HG03460 (cell line): Measurements from ENCODE around the gene MAP3K4.
A peak's percentile ranks its signal among the peaks of the same experiment; 100 is the strongest.

Experiments used
- ATAC-seq: cut with Tn5 transposase; IDR thresholded peaks from one replicate; pipeline ENCODE4 v1.9.1; 2021; ENCODE audit not compliant: unreplicated experiment

Gene MAP3K4

DNA sequence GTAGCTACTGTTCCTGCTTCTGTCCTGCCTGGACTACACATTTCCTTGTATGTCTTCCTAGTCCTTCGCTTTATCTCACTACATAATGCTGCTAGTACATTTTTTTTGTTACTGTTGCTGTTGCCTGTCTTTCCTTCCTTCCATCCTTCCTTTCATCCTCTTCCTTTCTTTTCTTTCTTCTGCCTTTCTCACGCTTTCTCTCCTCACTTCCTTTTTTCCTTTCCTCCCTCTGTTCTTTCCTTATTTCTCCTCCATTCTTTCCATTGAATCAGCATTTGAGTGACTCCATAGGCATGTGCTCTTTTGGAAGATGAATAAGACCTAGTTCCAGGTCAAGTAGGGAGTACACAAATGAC, 46.3 kb downstream of the MAP3K4 start:
- no peak for ATAC-seq

DNA sequence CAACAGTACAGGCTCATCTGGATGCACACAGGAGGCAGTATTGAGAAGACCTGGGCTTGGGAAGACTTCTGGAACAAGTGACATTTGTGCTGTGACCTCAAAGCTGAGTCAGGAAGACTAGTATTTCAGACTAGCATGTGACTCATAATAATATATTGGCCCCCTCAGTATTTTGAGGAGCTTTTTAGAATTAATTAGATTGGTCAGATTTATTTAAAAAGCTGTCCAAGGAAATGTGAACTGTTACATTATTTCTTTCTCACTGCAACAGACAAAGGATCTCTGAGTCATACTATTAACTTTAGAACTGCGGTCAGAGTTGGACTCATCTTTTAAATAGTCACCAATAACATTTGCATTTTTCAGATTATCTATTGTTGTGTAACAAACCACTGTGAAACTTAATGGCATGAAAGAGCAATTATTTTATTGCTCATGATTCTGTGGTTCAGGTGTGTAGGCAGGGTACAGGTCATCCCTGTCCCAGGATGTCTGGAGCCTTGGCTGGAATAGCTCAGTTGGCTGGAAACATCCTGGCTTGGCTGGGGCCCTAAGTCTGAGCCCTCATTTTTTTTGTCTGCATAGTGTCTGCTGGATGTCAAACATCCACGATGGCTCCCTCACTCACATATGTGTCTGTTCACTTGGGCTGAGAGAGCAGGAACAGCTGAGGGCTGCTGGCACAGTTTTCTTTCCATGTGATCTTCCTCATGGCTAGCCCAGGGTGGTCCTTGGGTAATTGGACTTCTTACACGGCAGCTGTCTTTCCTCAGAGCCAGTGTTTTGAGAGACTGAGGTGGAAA, 46.9 kb downstream of the MAP3K4 start:
- peak; percentile 91 for ATAC-seq

DNA sequence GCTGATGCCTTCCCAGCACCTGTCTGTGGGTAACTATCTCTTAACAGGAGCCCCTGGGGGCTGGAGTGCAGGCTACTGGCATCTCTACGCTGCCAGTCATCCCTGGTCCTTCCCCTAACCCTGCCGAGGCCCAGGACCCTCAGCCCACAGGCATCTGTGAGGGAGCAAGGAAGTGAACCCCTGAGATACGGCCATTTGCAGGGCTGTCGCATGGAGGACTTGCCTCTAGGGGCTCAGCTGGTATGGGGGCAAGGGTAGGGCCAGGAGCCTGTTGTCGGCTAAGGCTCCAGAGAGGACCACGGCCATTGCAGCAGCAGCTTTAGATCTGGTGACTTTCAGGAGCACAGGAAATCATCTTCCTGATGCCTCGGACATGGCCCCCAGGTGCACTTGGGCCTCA, 49.7 kb downstream of the MAP3K4 start:
- no peak for ATAC-seq

DNA sequence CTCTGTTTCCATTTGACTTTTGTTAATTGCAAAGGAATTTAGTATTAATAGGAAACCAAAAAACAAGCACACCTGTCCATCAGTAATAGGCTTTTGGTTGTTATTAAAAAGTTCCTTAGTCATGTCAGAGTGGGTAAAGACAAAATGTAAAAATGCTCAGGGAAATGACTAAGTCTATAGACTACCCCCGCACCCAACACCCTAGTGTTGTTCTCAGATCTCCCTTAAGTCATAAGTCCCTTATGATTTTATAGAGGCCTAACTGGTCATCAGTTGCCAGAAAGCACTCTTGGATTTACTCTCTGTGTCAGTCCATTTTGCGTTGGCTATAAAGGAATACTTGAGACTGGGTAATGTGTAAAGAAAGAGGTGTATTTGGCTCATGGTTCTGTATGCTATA, 52.8 kb downstream of the MAP3K4 start:
- ATAC-seq: no peak

DNA sequence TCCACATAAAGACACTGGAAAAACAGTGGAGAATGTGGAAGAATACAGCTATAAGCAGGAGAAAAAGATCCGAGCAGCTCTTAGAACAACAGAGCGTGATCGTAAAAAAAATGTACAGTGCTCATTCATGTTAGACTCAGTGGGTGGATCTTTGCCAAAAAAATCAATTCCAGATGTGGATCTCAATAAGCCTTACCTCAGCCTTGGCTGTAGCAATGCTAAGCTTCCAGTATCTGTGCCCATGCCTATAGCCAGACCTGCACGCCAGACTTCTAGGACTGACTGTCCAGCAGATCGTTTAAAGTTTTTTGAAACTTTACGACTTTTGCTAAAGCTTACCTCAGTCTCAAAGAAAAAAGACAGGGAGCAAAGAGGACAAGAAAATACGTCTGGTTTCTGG, 57.1 kb downstream of the MAP3K4 start:
- no peak for ATAC-seq

DNA sequence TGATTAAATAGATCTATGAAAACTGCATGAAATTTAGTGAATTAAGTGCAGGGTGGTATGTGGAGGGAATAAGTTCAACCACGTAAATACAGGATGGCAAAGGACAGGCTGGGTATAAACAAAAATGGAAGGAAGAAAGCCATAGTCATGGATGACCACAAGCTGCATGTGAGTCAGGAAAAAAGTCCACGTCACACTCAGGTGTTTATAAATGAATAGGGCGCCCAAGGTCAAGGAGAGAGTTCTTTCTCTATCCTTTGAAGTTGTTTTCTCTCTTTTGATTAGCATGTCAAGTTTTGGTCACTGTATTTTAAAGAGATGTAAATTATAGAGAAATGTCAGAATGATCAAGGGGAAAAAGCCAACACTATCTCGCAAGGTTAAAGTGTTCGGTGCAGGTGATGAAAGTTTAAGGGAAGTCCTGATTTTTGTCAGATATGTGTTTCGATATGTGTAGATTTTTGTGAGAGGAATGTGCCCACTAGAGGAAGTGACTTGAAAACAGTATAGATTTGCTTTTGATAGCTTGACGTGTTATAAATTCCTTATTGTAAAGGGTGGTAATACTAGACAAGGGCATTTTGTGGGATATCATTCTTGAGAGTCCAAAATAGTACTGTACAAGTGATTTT, 58.7 kb downstream of the MAP3K4 start:
- ATAC-seq: no peak

DNA sequence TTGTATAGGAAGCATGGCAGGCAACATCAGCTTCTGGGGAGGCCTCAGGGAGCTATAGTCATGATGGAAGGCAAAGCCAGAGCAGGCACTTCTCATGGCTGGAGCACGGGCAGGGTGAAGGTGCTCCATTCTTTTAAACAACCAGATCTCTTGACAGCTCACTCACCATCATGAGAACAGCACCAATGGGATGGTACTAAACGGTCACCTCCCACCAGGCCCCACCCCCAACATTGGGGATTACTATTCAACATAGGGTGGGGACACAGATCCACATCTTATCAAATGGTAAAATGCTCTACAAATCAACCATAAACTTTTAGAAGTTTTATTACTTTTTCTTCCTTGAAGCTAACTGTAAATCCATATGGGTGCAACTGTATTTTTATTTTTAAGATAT, 61.5 kb downstream of the MAP3K4 start:
- no peak for ATAC-seq

DNA sequence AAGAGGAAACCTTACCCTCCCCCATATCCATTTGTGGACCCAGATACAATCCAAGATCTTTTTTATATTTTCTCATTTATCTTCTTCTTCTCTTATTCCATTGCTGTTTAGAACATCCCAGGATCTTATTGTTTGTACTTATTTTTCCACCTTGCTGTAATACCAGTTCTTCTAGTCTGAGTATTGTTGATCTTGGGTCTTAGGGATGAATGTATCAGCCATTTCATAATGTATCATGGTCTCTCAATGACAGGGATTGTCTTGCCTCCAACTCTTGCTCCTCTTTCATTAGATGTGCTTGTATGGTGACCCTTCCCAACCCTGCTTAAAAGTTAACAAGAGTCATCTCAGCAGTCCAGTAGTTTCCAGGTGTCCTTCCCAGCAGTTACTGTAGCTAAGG, 63.3 kb downstream of the MAP3K4 start:
- no peak for ATAC-seq

DNA sequence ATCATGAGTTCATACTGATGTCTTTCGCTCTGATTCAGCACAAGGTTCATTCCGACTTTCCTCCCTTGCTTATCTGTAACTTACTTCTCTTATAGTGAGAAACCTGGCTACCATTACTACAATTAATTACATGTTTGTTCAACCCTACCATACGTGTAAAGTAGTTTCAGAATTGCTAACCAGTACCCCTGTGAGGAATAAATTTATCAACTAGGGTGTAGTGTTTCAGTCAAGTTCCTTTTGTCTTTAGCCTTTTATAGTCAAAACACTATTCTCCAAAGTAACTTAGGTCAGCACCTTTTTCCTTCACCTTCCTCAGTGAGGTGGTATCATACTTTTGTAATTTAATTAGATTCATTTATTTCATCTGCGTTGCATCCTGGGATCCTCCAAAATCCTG, 64.9 kb downstream of the MAP3K4 start:
- no peak for ATAC-seq

DNA sequence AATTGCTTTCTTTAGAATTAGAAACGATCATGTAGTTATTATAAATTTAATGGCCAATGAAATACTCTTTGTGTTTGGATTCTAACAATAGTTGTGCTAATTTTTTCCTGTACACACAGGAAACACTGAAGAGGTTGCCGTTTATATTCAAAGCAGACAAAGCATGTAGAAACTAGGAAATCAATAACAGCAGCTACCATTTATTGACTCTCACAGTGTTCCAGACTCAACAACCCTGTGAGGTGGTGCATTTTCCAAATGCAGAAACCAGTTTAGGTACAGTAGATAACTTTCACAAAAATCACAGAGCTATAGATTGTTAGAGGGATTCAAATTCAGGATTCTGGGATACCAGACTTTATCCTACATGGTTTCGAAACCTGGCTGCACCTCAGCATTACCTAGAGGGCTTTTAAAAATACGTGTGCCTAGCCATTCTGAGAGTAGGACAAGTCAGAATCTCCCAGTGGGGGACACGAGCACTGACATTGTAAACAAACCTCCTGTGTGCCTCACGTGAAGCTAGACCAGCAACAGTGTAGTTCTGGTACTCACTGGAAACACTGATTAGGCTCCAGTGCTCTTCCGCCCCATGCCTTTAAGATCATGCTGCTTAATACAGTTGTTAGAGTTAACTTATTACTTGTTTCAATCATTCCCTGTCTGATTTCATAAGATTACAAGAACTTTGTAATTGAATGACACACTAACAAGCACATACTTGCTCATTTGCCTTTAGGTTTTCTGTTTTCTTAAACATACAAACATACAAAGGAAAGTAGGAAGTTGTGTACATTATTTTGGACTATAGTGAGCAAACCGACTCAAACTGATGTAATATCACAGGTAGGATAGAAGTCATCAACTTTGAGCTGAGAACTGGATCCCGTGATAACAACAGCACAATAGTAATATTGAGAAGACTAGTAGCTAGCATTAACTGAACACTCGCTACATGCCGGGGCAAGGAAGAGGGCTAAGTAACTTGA, 65.8 kb downstream of the MAP3K4 start:
- ATAC-seq: no peak

DNA sequence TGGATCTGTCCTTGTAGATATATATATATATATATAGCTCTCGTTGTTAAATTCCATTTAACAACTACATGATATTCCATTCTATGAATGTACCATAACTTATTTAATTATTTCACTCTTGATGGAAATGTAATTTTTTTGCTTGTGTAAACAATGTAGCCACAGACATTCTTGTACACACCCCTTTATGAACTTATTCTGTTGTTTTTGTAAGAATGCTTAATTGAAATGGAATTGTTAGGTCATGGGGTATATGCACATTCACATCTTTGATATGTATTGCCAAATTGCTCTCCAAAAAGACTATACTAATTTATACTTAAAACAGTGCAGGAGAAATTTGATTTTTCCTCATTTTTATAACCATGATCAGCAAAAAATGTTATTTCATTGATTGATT, 67.2 kb downstream of the MAP3K4 start:
- ATAC-seq: no peak

DNA sequence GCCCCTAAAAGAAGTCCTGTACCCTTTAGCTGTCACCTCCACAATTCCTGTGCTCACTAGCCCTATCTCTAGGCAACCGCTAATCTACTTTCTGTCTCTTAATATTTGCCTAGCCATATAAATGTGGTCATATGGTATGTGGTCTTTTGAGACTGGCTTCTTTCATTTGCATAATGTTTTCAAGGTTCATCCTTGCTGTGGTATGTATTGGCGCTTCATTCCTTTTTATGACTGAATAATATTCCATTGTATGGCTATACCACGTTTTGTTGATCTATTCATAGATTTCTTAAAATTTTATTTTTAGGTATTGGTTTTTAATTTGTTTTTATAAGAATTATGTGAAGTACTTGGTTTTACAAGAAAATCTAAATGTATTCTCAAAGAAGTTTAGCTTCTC, 70.0 kb downstream of the MAP3K4 start:
- ATAC-seq: no peak

DNA sequence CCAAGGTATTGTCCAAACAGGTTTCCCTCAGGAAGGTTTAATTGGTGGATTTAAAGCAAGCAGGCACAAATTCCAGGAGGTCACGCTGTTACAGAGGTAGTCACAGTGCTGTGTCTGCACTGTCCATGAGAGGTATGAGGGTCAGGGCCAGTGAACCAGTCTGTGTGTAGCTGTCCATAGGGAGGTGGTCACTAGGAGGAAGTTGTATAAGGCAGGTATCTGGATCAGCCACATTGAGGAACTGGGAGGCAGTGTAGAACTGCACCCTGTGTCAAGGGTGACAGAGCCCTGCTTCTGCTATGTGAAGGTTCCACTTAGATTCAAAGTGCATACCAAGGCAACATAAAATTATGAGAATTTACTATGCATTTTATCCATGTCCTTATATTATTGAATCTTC, 73.3 kb downstream of the MAP3K4 start:
- peak; percentile 59 for ATAC-seq

DNA sequence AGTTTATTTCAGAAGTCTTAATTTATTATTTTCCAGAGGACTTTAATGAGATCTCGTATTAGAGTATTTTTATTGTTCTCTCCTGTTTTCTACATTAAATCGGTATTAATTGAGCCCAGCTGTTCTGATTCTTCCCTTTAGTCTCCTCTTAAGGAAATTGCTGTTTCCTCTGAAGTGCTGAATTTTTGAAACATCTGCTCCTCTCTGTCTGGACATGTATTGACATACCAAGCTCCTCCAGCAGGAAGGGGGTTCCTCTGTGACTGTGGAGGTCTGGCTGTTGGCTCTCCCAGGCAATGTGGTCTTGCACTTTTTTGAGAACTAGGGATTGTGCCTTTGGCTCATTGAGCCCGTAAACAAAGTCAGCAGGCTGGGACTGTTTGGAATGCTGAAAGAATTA, 74.9 kb downstream of the MAP3K4 start:
- ATAC-seq: no peak

DNA sequence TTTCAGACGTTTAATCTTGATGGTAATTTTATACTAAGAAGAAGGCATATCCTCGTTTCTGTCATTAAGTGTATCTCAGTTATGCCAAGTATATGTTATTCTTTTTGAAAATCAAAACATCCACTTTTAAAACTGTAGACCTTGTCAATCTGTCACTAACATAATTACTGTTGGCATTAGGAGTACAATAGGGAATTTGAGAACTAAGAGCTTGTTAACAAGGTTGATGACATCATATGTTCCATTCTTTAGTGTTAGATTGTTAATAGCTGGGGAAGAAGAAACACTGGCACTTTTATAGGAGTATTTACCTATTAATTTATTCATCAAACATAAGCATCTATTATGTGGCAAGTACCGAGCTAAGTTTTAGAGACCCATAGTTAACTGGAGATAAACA, 76.2 kb downstream of the MAP3K4 start:
- ATAC-seq: no peak

DNA sequence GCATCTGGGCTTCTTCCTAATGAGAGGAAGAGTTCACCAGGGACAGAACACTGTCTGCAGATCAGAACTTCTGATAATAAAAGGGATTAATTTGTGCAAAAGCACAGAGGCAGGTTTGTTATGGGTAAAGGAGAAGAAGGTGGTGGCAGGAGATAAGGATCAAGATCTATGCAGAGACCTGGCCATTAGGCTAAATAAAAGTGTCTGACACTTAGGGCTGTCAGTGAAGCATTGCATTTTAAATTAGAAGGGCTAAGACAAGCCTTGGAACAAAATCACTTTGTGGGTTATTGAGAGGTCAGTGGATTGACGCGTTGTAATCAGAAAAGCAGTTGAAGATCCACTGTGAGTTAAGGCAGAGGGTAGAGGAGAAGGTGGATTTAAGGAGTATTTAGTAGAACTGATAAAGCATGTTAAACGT, 76.8 kb downstream of the MAP3K4 start:
- no peak for ATAC-seq

DNA sequence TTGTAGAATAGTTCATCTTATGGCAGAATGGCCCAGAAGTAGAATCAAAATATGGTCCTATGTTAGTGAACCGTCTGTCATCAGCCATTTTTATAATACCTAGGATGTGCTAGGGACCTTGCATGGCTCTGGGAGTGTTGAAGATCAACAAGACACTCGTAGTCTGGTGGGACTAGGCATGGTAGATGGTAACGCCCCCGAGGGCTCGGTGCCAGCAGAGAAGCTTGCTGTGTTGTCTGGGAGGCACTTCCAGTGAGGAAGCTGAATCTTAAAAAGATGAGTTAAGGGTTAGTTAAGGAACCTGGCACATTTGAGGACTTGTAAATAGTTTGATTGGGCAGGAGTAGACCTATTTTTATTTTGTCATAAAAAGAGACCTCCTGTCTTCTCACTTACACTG, 82.4 kb downstream of the MAP3K4 start:
- ATAC-seq: no peak

DNA sequence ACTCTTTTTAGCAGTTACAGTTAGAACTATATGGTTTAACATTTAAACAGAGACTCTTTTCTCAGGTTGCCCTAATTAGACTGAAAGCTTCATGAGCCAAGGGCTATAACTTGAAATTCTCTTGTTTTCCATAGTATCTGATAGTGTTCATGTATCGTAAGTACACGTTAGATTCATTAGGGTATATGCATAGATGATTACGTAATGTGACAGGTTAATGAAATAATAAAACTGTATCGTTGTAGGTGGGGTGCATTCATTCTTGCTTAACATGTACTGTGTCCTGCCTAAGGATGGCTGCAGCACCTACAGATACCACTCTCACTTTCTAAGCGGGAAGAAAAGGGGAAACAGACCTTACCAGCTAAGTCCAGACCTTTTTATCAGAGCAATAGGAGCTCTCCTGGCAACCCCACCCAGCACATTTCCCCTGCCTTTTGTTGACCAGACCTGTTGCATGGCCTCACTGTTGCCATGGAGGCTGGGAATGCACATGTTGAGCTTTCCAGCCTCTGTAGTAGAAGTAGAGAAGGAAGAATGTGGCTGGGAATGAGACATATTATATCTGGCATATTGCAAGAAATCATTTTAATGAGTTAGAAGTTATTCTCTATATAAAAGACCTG, 83.0 kb downstream of the MAP3K4 start:
- no peak for ATAC-seq

DNA sequence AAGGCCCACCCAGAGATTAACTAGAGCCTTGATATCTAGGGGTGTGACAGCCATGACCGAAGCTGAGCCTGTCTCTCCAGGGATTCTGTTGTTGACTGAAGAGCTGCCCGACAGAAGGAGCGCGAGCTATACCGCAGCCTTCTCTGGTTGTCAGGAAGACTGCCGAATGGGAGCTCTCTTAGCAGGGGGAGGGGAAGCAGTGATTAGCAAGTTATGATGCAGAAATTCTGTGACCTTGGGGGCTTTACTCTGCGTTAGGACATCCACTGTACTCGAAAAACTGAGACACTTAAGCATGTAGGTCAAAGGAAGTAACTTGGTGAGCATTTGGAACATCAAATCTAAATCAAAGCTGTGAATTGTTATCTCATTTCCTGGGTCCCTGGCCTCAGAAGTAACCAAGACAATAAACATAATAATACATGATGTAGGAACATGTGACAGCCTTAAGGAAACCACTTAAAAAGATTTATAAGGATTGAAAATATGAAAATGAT, 84.7 kb downstream of the MAP3K4 start:
- ATAC-seq: no peak

DNA sequence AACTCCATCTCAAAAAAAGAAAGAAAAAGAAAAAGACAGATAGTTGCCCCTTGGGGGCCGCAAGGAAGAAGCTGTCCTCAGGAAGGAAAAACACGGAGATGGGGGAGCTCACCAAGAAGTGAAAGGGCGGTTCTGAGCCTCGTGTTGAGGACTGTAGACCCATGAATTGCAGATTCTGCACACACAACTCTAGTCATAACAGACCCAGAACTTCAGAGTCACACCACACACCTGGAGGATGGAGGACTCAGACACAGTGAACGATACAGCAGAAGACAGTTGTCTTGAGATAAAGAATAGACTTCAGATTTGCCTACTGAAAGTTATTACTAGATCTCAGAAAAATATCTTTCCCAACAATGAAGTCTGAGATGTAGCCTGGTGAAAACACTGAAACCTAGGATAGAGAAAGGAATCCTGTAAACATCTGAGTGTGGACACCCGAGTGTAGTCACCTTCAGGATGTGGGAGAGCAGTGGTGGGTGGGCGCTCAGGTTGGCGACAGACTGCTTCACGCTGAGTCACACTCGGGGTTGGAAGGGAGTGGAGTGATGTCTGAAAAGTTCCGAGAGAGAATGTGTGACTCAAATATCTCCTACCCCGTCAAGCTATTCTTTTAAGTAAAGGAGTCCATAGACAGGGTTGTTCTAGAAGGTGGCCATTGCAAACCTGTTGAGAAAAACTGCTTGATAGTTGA, 88.1 kb downstream of the MAP3K4 start:
- no peak for ATAC-seq
